Astrocyte of the cerebellum (primary cell): ENCODE measurements around the gene OR13C3.

Source experiments
- DNase-seq: peaks from one replicate; pipeline ENCODE4 v3.0.0-alpha.2; 2011; ENCODE audit warnings: low read depth
- H3K4me3 ChIP-seq: 2 replicates; pipeline ENCODE4 v1.5.1; 2011; ENCODE audit warnings: mild to moderate bottlenecking, low read depth, low read length, moderate library complexity
- in situ Hi-C: cut with HindIII; loops from 2 replicates; pipeline ENCODE4 v1.10.0; 2017; ENCODE audit warnings: low sequenced_read_pairs
- TF ChIP-seq, protein P1 (sequence below): IDR thresholded peaks from 2 replicates; pipeline ENCODE4 v1.5.1; 2012; ENCODE audit warnings: low read length, low read depth, moderate library complexity, mild to moderate bottlenecking; ENCODE audit errors: missing control alignments

The OR13C3 gene

DNA sequence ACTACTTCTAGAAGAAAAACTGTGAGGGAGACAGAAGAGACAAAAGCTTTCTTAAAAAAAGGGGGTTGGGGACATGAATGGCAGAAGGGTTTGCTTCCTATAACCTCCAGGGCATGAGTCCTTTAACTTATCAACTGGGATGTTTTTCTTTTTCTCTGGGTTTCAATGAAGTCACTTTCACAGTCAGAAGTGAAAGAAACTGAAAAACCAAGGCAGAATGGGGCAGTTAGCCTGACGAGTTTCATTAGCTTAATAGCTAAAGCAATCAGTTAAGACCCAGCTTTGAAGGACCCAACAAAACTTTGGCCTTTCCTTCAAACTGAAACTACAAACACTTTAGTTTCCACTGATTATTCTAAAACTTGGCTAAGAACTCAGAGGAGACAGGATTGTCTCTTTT lies 27.7 kb upstream of the OR13C3 start:
- TF ChIP-seq, protein P1, sequence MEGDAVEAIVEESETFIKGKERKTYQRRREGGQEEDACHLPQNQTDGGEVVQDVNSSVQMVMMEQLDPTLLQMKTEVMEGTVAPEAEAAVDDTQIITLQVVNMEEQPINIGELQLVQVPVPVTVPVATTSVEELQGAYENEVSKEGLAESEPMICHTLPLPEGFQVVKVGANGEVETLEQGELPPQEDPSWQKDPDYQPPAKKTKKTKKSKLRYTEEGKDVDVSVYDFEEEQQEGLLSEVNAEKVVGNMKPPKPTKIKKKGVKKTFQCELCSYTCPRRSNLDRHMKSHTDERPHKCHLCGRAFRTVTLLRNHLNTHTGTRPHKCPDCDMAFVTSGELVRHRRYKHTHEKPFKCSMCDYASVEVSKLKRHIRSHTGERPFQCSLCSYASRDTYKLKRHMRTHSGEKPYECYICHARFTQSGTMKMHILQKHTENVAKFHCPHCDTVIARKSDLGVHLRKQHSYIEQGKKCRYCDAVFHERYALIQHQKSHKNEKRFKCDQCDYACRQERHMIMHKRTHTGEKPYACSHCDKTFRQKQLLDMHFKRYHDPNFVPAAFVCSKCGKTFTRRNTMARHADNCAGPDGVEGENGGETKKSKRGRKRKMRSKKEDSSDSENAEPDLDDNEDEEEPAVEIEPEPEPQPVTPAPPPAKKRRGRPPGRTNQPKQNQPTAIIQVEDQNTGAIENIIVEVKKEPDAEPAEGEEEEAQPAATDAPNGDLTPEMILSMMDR, result no peak
- in situ Hi-C loops, result no loop called here
- no peak for DNase-seq
- no peak overlapping the region for H3K4me3 ChIP-seq

DNA sequence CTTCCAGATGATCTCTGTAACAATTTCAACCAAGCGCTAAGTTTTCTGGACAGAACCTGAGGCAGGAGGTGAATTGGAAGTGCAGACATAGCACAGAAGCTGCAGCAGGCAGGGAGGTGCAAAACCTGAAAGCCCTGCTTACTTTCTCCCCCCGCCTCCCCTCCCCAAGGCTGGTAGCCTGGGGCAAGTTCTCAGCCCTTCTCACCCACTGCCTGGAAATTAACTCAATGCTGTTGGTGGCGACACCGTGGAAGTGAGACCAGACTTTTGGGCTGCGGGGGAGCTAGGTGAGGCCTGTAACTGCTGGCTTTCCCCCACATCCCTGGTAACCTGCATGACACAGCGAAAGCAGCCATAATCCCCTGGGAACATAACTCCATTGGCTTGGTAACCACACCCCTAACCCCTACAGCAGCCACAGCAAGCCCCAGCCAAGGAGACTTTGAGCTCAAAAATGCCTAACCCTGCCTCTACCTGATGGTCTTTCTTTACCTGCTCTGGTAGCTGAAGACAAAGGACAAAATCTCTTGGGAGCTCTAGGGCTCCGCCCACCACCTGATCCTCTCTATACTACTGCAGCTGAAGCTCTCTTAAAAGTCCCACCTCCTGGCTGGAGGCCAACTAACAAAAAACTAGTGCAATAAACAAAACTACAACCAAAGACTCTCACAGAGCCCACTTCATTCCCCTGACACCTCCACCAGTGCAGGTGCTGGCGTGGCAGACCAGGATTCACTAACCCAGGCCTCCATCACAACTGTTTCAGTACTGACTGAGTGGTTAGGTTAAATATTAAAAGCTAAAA lies 20.4 kb upstream of the OR13C3 start:
- H3K4me3 ChIP-seq, result no peak overlapping the region
- DNase-seq, result no peak
- in situ Hi-C loops, result no loop called here
- TF ChIP-seq, protein P1, result no peak

DNA sequence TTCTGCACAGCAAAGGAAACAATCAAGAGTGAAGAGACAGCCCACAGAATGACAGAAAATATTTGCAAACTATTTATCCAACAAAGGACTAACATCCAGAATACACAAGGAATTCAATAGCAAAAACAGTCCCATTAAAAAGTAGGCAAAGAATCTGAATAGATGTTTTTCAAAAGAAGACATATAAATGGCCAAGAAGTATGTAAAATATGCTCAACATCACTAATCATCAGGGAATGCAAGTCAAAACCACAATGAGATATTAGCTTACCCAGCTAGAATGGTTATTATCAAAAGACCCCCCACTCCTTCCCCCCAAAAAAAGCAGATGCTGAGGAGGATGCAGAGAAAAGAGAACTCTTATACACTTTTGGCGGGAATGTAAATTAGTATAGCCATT lies 18.9 kb upstream of the OR13C3 start:
- TF ChIP-seq, protein P1, result no peak
- H3K4me3 ChIP-seq, result no peak overlapping the region
- in situ Hi-C loops, result no loop called here
- DNase-seq, result no peak

DNA sequence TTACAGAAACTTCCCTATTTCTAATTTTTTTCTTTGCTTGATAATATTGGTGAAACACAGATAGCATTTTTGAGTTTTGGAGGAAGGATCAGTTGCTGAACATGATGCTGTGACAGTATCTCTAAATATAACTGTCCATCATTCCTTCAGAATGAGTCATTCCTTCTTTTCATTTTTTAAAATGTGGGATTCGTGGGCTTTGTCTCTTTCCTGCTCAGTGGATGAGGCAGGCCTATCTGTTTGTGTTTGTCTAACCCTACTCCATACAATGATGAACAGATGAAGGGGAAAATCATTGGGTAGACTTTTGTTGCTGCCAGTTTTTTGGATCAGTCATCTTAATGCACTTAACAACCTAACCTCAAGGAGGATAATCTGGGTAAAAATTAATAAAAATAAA lies 16.6 kb upstream of the OR13C3 start:
- DNase-seq, result no peak
- no peak overlapping the region for H3K4me3 ChIP-seq
- in situ Hi-C loops, result no loop called here

DNA sequence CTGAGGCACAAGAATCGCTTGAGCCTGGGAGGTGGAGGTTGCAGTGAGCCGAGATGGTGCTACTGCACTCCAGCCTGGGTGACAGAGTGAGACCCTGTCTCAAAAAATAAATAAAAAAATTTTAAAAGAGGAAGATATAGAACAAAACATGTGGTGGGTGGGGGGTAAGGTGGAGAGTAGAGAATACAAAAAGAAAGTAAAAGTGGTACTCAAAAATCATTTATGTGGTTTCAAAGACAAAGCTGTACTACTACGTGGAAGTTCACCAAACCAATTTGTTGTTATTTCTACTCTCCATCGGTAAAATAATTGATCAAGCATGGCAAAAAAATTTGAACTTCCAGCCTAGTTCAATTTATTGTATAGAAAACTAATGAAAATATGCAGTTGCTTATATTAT lies 8.0 kb upstream of the OR13C3 start:
- DNase-seq, result no peak
- in situ Hi-C loops, result no loop called here
- TF ChIP-seq, protein P1, result no peak
- no peak overlapping the region for H3K4me3 ChIP-seq

More for the DNA sequence above, 16.6 kb upstream of the OR13C3 start:
- TF ChIP-seq, protein P1, result no peak

DNA sequence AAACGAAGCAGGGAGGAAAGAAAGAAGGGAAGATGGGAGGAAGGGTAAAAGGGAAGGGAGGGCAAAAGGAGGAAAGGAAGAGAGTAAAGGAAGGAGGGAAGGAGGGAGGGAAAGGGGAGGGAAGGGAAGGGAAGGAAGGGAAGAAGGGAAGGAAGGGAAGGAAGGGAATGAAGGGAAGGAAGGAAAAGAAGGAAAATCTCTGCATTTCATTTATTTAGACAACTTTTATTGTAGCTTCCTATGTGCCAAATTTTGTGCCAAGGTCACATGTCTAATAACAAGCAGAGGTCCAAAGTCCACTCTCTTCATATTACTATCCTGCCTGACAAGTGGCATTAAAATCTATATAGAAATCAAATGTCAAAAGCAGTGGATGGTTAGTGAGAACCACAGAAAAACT lies 2.6 kb upstream of the OR13C3 start:
- in situ Hi-C loops, result no loop called here
- TF ChIP-seq, protein P1, result no peak
- no peak overlapping the region for H3K4me3 ChIP-seq
- no peak for DNase-seq
